SK-N-DZ (cell line): Measurements from ENCODE around the gene B3GAT3. TPM values are rescaled to one million over a fixed set of nuclear protein-coding genes. Genes with fewer than 3 reads are reported as not detected.
"Not testable (repeated sequence)": the region's sequence is repeated elsewhere in the genome, so short reads cannot be mapped to it uniquely, and the experiment has no call there.

ENCODE experiments used
- DNase-seq: peaks from one replicate; pipeline ENCODE4 v3.0.0-alpha.2; 2015; ENCODE audit warnings: low spot score
- polyA plus RNA-seq, 2 experiments: library from polyadenylated mRNA; depleted of rRNA; stranded (reverse); fragments of >200 nt; gene quantifications; 2 replicates each; pipeline ENCODE4 v1.2.3, GENCODE V29; 2014

B3GAT3 gene
- polyA plus RNA-seq (2014; cell fraction: cytosol; rRNA removed) = 86.3 and 88.9 TPM in 2 replicates
- 80.1 and 109 TPM in 2 replicates for polyA plus RNA-seq (2014; cell fraction: nucleus; rRNA removed)

DNA sequence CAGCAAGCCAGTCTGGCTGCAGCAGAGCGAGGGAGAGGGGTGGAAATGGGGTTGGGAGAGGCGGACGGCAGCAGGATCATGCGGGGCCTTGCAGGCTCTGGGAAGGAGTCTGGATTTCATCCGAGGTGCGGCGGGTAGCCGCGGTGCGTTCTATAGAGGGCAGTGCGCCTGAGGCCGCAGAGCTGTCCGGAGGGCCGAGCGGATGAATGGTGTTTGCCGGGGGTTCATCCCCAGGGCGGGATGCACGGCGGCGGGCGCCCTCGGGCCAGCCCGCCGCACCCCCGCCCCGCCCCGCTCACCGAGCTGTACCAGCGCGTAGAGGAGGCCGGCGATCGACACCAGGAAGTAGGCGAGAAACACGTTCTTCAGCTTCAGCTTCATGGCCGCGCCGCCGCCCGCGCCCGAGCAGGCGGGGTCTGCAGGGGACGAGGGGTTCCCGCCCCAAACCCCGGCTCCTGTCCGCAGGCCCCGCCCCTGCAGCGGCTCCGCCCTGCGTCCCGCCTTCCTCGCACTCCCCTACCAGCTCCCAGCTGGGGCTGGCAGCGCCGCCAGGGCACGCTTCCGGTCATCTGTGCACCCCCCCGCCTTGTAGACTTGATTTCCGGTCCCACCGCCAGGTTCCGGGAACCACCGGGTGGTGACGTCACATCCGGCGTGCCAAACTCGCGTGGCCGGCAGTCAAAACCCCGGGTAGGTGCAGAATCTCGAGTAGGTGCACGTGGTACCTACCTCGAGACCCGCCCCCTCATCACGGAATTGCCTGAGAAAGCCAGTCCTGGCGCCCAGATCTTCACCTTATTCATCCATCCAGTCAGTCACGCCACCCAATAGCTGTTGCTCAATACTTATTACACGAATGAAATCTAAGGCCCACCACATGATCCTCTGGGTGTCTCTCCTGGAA is at the start of gene B3GAT3:
B3GAT3 (minus strand) TSS at position 420 of the 904 bp plus-strand sequence; CDS start at position 381, 39 bp downstream.
- DNase-seq = peak; percentile 99

DNA sequence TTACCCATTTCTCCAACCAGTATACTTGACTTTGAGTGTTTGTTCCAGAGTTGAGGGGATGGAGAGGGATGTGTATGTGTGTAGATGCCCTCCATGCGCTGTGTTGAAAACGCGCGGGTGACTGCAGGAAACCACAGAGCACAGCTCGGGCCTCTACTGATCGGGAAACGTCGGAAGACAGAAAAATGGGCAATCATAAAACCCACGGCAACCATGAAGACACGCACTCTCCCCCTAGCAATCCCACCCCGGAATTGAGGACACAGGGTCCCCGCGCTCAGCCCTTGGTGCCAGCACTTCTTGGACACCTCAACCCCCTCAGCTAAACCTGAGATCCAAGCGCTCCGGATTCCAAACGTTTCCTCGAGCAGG is 49.4 kb upstream of the B3GAT3 start:
- DNase-seq = no peak

DNA sequence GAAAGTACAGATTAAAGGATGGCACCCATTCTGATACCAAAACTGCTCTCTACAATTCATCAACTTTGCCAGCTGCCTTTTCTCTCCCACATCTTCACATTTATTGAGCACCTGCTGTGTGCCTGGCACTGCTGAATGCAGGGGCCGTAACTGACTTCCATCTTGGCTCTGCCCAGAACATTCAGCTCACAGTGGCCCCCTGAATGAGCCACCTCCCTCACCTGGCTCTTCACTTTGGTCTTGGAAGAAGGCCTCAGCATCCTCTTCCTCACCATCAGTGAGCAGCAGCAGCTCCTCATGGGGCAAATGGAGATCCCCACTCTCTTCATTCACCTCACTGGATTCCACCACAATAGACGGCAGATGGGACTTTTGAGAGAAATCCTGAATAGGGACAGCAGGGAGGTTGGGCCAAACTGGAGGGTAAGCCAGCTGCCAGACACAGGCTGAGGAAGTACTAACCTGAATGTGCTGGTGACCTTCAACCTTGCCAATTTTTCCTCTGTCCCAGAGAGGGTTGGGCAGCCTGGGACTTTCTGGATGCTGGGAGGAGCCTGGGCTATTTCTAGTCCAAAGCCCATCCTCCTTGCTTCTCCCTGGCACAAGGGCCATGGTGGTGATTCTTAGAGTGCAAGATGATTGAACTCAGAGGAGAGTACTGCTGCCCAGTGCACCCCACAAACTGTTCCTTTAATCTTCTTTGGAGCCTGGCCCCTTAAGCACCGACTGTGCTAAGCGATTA is 47.8 kb upstream of the B3GAT3 start:
- peak; percentile 30 for DNase-seq

DNA sequence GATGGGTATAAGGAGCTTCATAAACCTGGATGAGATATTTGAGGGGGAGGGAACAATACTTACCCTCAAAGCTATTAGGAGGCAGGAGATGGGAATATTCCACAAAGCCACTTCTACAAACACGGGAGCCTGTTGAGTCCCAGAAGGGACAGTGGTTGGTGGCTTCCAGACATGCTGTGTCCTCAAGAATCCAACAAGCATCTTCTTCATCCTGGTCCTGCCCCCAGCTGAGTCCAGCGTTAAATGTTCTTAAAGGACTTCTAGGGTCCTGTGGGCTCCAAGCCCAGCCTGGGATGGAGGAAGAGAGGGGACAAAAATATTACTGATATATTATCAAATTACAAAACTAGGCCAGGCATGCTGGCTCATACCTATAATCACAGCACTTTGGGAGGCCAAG is 45.7 kb upstream of the B3GAT3 start:
- no peak for DNase-seq

DNA sequence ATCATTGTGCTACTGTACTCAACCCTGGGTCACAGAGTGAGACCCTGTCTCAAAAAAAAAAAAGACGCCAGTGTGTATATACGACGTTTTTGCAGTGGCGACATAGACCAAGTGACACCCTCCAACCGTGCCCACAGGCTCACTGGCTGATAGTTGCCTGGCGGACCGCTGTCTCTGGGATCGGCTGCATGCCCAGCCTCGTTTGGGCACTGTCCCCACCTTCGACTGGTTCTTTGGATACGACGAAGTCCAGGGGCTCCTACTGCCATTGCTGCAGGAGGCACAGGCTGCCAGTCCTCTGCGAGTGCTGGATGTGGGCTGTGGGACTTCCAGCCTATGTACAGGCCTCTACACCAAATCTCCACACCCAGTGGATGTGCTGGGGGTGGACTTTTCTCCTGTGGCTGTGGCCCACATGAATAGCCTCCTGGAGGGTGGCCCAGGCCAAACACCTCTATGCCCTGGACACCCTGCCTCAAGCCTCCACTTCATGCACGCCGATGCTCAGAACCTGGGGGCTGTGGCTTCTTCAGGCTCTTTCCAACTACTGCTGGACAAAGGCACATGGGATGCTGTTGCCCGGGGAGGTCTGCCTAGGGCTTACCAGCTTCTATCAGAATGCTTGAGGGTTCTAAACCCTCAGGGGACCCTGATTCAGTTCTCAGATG is 44.6 kb upstream of the B3GAT3 start:
- DNase-seq = no peak

DNA sequence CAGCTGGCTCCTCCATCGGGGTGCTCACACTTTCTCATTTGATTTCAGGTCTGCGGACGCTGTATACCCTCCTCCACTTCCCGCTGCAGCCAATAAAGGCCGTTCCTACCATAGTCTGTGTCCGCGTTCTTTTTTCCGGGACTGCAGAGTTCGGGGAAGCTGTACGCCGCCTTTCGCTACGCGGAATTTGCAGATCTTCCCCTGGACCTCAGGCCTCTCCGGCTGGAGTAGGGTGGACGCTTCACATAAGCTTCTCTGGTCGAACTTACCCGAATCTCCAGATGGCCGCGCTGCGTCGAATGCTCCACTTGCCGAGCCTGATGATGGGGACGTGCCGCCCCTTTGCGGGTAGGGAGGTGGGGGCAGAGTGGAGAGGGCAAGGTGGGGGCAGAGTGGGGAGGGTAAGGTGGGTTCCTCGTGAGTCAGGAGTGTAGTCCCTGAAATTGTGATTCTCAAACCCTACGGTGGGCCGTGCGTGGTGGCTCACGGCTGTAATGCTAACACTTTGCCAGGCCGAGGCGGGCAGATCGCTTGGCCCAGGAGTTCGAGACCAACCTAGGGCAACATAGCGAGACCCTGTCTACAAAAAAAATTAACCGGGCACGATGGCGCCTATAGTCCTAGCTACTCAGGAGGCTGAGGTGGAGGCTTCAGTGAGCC is 43.9 kb upstream of the B3GAT3 start:
- peak; percentile 40 for DNase-seq

DNA sequence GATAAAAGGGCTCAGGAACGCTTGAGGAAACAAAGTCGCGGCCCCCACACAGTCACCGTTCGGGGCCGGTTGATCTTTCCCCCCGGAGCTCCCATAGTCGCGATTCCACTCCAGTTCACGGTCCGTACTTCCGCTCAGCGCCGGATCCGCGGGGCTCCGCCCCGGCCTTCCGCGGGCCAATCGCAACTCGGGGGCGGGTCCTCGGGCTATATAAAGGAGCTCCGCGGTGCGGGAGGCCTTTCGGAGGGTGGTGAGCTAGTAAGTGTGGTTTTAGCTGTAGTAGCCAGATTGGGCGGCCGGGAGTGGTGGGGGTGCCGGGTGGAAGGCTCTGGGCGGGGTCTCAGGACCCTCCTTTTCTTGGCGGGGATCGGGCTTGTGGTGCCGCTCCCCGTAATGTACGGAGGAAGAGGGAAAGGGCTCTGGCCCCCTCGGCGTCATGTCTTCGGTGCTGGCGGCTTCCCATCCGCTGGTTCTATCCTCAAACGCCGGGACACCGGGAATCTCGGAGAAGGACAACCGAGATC is 43.4 kb upstream of the B3GAT3 start, which contains the start of the genes C11orf98 and CSKMT:
C11orf98 (minus strand) TSS at position 136 of the 524 bp plus-strand sequence; CDS start at position 95, 41 bp downstream.
CSKMT (plus strand) TSS at position 238 of the 524 bp plus-strand sequence. CDS start 568 bp downstream, outside the sequence.
- DNase-seq = peak; percentile 94

DNA sequence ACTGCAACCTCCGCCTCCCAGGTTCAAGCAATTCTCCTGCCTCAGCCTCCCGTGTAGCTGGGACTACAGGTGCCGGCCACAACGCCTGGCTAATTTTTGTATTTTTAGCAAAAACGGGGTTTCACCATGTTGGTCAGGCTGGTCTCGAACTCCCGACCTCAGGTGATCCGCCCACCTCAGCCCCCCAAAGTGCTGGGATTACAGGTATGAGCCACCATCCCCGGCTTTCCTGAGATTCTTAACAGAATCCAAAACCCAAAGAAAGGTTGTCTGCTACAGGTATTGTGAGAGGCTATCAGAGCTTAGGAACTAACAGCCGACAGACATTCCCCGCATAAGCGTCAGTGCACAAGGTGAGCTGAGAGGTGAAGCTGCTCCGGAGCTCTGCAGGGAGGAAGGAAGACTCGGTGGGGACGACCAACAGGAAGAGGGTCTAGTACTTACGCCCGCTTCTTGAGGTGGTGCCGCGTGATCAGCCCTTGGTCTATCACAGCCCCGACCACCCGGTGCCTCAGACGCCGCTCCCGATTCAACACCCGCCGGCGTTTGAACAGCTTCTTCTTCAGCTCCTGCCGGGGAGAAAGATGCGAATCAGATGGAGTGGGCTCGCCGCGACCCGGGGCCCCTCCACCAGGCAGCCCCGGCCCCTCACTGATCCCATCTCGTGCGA is 42.8 kb upstream of the B3GAT3 start:
- DNase-seq = peak; percentile 86

DNA sequence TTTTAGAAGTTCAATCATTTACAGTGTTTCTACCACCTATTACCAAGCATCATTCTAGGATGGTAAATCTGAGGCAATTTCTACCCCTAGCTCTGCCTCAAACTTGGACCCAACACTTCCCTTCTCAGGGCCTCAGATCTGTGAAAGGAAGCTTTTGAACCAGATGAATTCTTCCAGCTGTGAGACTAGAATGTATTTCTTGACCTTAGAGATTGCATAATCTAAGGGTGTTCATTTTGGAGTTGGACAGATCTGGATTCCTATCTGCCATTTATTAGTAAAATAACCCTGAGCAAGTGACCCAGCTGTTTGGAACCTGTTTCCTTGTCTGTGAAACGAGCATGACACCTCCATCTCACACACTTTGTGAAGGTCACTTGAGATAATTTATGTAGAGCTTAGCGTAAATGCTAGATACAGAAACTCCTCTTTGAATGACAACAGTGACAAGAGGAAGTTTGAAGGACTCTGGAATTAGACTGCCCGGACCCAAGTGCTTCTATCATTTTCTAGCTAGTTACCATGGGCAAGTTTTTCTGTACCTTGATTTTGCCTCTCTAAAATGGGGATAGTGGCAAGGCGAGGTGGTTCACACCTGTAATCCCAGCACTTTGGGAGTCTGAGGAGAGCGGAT is 35.1 kb upstream of the B3GAT3 start:
- no peak for DNase-seq

DNA sequence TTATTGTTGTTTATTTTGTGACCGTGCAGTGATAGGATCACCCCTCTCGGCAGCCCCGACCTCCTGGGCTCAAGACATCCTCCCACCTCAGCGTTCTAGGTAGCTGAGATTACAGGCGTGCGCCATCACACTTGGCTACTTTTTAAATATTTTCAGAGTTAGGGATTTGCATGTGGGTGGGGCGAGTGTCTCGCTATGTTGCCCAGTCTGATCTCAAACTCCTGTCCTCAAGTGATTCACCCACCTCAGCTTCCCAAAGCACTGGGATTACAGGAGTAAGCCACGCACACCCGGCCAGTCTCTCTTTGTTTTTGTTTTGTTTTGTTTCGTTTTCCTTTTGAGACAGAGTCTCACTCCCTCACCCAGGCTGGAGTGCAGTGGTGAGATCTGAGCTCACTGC is 32.5 kb upstream of the B3GAT3 start:
- no peak for DNase-seq

DNA sequence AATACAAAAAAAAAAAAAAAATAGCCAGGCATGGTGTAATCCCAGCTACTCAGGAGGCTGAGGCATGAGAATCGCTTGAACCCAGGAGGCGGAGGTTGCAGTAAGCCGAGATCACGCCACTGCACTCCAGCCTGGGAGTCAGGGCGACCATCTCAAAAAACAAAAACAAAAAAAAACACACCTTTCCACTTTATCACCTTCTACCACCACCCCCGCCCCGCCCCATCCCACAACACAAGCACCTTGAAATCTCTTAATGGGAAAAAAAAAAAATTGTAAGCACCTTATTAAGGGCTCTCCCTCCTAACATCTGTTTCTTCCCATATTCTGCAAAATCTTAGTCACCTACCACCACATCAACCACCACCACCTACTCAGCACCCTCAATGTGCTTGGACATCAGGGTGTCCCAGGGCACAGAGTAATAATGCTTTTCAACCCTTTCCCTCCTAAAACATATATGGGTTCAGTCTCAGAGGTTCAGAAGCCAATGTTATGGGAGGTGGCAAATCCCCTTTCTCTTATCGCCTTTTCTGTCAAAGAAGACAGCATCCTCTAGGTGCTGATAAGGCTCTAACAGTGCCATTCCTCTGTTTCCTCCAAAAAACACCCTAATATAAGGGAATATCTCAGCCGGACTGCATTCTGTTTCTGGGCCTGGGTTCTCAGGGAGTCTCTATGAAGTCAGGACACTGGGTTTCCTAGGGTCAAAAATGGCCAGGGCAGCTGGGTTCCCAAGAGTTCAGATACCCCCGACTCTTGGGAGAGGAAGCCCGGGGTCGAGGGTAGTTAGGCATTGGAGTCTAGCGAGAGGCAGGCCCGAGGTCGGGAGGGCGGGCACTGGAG is 30.6 kb upstream of the B3GAT3 start:
- no peak for DNase-seq

DNA sequence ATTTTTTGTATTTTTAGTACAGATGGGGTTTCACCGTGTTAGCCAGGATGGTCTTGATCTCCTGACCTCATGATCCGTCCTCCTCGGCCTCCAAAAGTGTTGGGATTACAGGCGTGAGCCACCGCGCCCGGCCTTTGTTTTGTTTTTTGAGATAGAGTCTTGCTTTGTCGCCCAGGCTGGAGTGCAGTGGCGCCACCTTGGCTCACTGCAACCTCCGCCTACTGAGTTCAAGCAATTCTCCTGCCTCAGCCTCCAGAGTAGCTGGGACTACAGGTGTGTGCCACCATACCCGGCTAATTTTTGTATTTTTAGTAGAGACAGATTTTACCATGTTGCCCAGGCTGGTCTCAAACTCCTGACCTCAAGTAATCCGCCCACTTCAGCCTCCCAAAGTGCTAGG is 28.5 kb upstream of the B3GAT3 start:
- DNase-seq = not testable (repeated sequence)

DNA sequence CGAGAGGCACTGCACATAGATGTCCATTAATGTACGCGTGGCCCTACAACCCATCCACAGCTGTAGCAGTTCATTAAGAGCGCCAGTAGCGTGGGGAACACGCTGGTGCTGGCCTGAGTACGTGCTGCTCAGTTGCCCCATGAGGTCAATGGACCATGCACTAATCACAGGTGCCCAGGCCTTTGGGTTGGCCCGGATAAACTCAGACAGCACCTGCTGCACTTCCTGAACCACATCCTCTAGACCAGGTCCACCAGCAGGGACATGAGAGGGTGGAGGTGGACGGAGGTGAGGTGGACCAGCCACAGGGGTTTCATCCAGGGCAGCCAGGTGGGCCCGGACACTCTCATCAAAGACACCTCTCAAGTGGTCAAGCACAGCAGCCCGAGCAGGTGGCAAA is 27.7 kb upstream of the B3GAT3 start:
- no peak for DNase-seq

DNA sequence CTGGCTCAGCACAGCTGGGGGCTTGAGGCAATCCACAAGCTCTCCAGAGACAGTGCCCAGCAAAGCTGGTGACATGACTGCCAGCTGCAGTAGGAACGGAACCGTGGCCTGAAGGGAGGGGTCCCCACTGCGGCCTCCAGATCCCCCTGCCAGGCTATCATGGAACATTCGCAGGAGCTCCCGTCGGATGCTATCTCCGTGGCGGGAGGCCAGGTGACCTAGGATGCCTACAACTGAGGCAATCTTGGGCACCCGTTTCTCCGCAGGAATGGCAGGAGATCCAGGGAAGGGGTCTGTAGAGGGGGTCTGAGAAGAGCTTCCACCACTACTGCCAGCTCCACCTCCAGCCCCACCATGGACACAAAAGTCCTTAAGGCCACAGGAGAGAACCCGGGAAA is 27.2 kb upstream of the B3GAT3 start:
- no peak for DNase-seq

DNA sequence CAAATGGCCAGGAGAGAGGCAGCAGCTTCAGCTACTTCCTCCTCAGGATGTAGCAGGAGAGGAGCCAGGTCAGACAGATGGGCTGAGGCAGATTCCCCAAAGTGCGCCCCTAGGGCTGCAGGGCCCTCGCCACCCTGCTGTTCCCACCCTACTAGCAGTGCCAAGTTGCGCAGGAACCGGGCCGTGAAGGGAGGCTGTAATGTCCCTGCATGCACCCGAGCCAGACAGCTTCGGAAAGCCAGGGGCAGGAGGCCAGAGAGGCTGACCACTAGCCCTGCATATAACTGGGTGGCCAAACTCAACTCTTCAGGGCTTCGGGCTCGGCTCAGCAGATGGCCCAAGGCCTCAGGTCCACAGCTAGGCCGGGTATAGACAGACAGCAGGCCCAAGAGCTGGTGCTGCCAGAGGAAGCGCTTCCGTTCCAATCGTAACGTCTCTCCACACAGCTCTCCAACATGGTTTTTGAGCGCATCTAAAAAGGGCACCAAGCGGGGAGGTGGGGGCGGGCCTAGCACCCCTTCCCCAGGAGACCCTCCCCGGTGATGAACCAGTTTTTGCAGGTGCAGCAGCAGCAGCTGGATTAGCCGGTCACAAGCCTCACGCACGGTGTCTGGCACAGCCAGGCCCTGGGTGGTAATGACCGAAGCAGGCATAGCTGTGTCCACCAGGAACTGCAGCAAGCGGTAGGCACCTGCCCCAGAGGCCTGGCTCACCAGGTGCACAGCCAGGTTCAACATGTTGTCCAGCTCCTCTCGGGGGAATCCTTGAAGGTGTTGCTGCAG is 26.6 kb upstream of the B3GAT3 start:
- no peak for DNase-seq

DNA sequence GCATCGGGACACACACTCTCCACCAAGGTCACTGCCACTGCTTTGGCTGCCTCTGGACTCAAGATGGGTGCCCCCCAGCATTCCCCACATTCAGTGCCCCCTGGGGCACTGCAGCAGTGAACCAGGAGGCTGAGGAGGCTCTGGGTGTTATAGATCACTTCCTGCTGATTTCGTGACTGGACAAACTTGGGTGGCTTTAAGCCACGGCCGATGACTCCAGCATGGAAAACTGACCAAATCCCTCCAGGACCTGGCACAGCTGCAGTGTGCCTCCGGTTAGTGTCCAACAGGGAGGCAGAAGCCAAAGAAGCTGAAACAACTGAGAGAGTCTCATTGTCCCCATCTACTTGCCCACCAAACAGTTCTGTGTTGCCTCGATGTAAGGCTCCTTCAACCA is 25.8 kb upstream of the B3GAT3 start:
- no peak for DNase-seq

DNA sequence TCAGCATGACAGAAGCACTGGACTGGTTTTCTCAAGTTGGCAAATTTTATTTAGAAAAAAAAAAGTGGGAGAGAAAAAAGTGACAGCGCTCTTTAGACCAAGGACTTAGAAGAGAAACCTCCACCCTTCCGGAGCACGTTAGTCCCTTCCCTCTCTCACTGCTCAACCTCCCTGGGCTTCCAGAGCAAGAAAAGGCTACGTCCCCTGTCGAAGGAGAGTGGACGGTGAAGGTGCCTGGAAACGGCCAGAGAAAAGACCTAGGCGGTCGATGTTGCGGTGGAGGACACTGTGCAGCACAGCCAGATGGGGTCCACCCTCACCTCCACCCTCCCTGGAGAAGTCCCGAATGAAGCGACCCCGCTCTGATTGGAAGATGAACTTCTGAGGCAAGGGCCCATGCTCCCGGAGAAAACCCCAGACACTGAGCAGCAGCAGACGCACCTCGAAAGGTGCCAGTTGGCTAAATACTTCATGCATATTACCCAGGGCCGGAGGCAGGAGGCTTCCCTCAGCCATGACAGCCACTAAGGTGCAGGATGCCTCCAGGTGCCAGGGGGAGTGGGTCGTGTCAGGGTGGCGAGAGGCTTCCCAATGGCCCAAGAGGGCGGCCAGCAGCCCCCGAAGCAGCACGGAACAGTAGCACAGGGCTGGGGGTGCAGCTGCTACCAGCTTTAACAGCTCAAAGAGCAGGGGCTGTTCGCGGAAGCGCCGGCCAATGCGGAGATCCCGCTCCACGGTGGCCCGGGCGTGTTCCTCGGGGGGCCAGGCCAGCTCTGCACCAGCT is 25.2 kb upstream of the B3GAT3 start:
- DNase-seq = no peak
